Measurements from ENCODE around the gene NBPF4.
"Not testable (repeated sequence)": the region's sequence is repeated elsewhere in the genome, so short reads cannot be mapped to it uniquely, and the experiment has no call there.

NBPF4 gene

GRCh38 chr1:108214641-108215465 is 29.0 kb downstream of the NBPF4 start:
- not testable (repeated sequence) for FAIRE-seq; DNase-seq (ENCODE audit: low spot score)

- DNase-seq (ENCODE audit: low spot score): no peak
- no peak for FAIRE-seq
Measured at GRCh38 chr1:108211014-108211413, 32.9 kb downstream of the NBPF4 start.

DNA sequence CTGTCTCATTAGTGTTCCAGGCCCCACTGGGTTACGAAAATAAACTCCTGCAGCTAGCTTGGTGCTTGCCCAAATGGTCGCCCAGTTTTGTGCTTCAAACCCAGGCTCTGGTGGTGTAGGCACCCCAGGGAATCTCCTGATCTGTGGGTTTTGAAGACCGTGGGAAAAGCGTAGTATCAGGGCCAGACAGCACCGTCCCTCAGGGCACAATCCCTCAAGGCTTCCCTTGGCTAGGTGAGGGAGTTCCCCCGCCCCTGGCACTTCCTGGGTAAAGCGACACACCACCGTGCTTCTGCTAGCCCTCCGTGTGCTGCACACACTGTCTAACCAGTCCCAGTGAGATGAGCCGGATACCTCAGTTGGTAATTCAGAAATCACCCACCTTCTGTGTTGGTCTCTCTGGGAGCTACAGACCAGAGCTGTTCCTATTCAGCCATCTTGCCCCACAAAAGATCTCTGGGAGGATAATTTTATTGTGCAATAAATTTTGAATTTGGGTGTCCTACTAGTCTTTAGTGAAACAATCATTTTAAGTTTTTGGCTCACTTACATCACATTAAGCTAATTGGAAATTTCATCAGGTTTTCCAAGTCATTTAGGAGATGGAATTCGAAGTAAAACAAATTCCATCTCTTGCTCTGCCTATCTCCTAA is 34.3 kb downstream of the NBPF4 start:
- FAIRE-seq: no peak

DNA sequence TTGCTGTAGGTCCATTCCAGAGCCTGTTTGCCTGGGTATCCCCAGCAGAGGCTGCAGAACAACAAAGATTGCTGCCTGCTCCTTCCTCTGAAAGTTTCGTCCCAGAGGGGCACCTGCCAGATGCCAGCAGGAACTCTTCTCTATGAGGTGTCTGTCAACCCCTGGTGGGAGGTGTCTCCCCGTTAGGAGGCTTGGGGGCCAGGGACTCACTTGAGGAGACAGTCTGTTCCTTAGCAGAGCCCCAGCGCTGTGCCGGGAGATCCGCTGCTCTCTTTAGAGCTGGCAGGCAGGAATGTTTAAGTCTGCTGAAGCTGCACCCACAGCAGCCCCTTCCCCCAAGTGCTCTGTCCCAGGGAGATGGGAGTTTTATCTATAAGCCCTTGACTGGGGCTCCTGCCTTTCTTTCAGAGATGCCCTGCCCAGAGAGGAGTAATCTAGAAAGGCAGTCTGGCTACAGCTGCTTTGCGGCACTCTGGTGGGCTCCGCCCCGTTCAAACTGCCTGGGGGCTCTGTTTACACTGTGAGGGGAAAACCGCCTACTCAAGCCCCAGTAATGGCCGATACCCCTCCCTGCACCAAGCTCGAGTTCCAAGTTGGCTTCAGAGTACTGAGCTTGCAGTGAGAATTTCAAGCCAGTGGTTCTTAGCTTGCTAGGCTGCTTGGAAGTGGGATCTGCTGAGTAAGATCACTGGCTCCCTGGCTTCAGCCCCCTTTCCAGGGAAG is 35.0 kb downstream of the NBPF4 start:
- FAIRE-seq: no peak
- DNase-seq (ENCODE audit: low spot score): no peak

More for the DNA sequence above, 34.3 kb downstream of the NBPF4 start:
- no peak for DNase-seq (ENCODE audit: low spot score)

- not testable (repeated sequence) for DNase-seq (ENCODE audit: low spot score); FAIRE-seq
Measured at GRCh38 chr1:108203582-108203981, 40.3 kb downstream of the NBPF4 start.

GRCh38 chr1:108201687-108202086 is 42.2 kb downstream of the NBPF4 start:
- DNase-seq (ENCODE audit: low spot score) (no peak), FAIRE-seq (no peak)

- DNase-seq (ENCODE audit: low spot score) (peak; percentile 68), FAIRE-seq (no peak)
Measured at GRCh38 chr1:108200687-108201051, 43.2 kb downstream of the NBPF4 start.

DNA sequence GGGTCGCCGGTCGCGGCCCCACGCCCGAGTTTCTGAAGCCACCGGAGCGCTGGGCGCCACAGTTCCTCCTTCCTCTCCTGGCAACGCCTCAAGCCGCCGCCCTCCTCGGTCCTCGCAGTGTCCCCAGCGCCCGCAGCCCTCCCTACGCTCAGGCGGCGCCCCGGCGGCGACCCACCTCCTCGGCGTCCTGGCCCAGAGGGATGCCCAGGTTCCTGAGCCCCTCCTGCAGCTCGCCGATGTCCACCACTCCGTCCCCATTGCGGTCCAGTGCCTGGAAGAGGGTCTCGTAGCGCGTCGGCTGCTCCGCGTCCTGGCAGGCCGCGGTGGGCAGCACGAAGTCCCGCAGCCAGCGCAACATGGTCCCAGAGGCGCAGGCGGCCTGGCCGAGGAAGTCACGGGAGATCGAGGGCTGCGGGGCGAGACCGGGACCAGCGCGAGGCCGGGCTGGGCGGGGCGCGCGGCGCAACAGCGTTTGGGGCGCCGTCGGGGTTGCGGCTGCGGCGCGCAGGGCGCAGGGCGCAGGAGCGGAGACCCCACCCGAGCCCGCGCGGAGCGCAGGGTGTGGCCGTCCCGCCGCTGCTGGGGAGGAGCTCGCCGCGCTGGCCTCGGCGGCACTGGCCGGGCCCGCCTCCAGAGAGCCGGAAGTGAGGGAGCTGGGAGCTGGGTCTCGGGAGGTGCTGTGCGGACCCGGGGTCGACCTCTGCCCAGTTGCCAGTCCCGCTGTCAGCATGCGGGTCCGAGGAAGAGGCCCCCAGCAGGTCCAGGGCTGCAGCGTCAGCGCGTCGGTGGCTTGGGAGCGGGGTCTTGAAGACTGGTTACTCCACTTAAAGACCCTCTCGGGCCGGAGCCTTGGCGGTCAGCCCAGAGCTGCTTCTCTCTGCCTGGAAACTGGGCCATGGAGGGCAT is 43.8 kb downstream of the NBPF4 start, which contains the start of gene SLC25A24:
TSS of gene SLC25A24 (minus strand) at position 563 of the 906 bp plus-strand sequence. CDS start at position 358, 205 bp downstream.
- DNase-seq (ENCODE audit: low spot score) (peak; percentile 91), FAIRE-seq (peak; percentile 48)

DNA sequence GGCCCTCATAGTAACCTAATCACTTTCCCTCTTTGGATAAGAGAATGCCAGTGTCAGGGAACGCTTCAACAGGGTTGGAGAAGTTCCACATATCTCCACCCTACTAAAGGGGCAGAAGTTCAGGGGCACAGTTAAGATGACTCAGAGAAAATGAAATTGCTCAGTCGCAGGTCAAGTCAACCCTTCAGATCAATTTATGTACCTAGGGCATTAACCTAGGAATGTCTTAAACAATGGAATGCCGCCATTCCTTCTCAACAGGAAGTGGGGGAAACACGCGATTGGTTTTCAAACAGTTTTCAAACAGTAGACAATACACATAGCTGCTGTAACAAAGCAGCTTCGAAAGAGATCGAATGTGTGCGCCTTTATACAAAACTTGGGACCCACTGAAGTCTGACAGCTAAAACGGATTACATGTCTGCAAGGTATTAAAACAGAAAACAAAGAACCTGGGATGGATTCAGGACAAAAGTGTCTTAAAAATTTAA is 44.6 kb downstream of the NBPF4 start:
- no peak for FAIRE-seq
- peak; percentile 36 for DNase-seq (ENCODE audit: low spot score)

GRCh38 chr1:108194051-108194450 is 49.8 kb downstream of the NBPF4 start:
- FAIRE-seq (no peak), DNase-seq (ENCODE audit: low spot score) (no peak)

- DNase-seq (ENCODE audit: low spot score) (no peak), FAIRE-seq (no peak)
Measured at GRCh38 chr1:108193333-108193732, 50.5 kb downstream of the NBPF4 start.

DNA sequence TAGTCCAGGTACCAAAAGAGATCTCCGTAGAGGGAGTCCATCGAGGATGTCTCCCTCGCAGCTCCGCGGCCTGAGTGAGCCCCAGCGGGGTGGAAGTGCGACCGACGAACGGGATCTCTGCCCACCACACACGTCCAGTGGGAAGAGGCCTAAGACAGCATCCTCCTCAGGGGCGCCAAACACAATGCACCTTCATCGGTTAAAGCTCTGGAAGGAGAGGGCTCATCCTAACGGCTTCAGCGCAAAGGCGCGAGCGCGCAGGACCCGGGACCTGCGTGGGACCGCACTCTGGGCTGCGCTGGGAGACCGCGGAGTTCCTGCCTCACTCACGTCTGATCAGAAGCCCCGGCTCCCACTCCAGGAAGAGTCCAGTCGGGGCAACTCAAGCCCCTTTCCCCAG is 51.3 kb downstream of the NBPF4 start:
- DNase-seq (ENCODE audit: low spot score) (no peak), FAIRE-seq (no peak)

DNA sequence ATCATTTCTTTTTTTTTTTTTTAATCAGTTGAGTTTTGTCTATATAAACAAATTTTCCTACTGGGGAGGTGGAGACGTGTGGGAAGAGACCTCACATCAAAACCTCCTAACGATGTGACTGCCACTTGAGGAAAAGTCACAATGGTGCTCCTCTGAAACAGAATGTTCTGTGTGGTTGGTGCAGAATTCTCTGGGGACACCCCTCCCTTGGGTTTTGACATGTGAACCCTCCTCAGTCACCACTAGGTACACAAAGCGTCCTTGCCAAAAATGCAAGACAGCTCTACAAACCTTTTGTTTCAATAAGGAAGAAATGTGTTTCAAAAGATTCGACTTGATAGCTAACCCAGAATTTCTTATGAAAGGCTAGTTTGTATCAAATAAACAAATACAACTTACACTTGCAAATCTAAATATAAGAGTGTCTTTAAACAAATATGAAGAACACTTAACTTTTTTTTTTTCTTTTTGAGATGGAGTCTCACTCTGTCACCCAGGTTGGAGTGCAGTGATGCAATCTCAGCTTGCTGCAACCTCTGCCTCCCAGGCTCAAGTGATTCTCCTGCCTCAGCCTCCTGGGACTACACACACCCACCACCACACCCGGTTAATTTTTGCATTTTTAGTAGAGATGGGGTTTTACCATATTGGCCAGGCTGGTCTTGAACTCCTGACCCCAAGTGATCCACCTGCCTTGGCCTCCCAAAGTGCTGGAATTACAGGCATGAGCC is 53.0 kb downstream of the NBPF4 start:
- DNase-seq (ENCODE audit: low spot score): no peak
- FAIRE-seq: no peak

- FAIRE-seq (no peak), DNase-seq (ENCODE audit: low spot score) (no peak)
Measured at GRCh38 chr1:108190001-108190634, 53.8 kb downstream of the NBPF4 start.

- FAIRE-seq (no peak), DNase-seq (ENCODE audit: low spot score) (no peak)
Measured at GRCh38 chr1:108188801-108189200, 55.1 kb downstream of the NBPF4 start.

GRCh38 chr1:108182959-108183700 is 60.7 kb downstream of the NBPF4 start:
- DNase-seq (ENCODE audit: low spot score): no peak
- FAIRE-seq: no peak

- FAIRE-seq (no peak), DNase-seq (ENCODE audit: low spot score) (no peak)
Measured at GRCh38 chr1:108179018-108179417, 64.9 kb downstream of the NBPF4 start.
